ENCODE measurements around the gene RHEX. TPM values are rescaled to one million over a fixed set of nuclear protein-coding genes. Genes with fewer than 3 reads are reported as not detected.

The RHEX gene
- total and polyA plus RNA-seq, 2 of the 13 experiments (the other 11 are each of a cell fraction or from before 2014, with no cell fraction given) = 1.4 to 2.7 TPM

GRCh38 chr1:206109718-206110117 lies 56.7 kb downstream of the RHEX start:
- no peak for FAIRE-seq
- in situ Hi-C loops (cut with HindIII; ENCODE audit: extremely low pct_ligation_motif_present, low pct_unique_long_range_greater_than_20kb) = loop anchor here (5.0 to 10.0 kb wide), 4 partner anchors 82 to 315 kb away; no protein-coding TSS in a partner anchor
- 27% methylated on average over 3 of the region's 4 CpGs for WGBS (ENCODE audit: low lambda C conversion rate)
- no peak overlapping the region for H3K4me3 ChIP-seq (replicated peaks in 1 of 3; ENCODE audit: insufficient read depth in 1 of 3, low read depth in 2 of 3, low read length in 3 of 3)
- no peak overlapping the region for H3K4me2 ChIP-seq (ENCODE audit: low read depth, low read length)
- POLR2A ChIA-PET = no interaction called here
- H3K36me3 ChIP-seq (replicated peaks in 1 of 2; ENCODE audit: control insufficient read depth in 1 of 2, insufficient read depth in 2 of 2, low read length in 2 of 2) = no peaks in the 10 kb centered on the region
- ATAC-seq = no peak
- no peaks in the 10 kb centered on the region for H3K79me2 ChIP-seq (ENCODE audit: insufficient read depth, low read length)
- no TSS peak for BruUV-seq (replicated peaks)
- no peaks in the 10 kb centered on the region for H4K20me1 ChIP-seq (ENCODE audit: insufficient read depth, low read length)
- no peaks in the 10 kb centered on the region; a peak in 1 of 5 replicates for H3K27me3 ChIP-seq (ENCODE audit: control insufficient read depth in 1 of 2, insufficient read depth in 2 of 2, low read length in 2 of 2)
- peaks cover 45% of the 10 kb centered on the region for H3K4me1 ChIP-seq (ENCODE audit: insufficient read depth, low read length)
- no peak overlapping the region for H3K9ac ChIP-seq (ENCODE audit: insufficient read depth, low read depth, low read length)
- CTCF ChIA-PET (ENCODE audit: low intra/inter-chr PET ratio, low total read pairs) = no interaction called here
- no peak overlapping the region for H2AFZ ChIP-seq (ENCODE audit: low read length)
- DNase-seq (ENCODE audit: low spot score) = no peak
- no peak overlapping the region for H3K27ac ChIP-seq (ENCODE audit: extremely low read length, insufficient read depth, low read length)
- intact Hi-C loops (cut with micrococcal nuclease; ENCODE audit: unreplicated experiment) = no loop called here
- H3K9me3 ChIP-seq (ENCODE audit: low read length) = no peaks in the 10 kb centered on the region
- TF ChIP-seq ZC3H13 (CRISPR knock-in tag; IDR thresholded peaks at IDR 0.05) = no peak
- TF ChIP-seq SNAPC2 (CRISPR knock-in tag; IDR thresholded peaks at IDR 0.05) = no peak
- no peak for TF ChIP-seq ATF2 (CRISPR knock-in tag; IDR thresholded peaks at IDR 0.05)
- TF ChIP-seq ZNF512B (CRISPR knock-in tag; IDR thresholded peaks at IDR 0.05; ENCODE audit: borderline replicate concordance) = no peak
- TF ChIP-seq TCF12 (IDR thresholded peaks at IDR 0.05) = no peak
- no peak for TF ChIP-seq TCF12 (CRISPR knock-in tag; IDR thresholded peaks at IDR 0.05)
- no peak for TF ChIP-seq RARA (CRISPR knock-in tag; IDR thresholded peaks at IDR 0.05)
- TF ChIP-seq ZBTB7A (CRISPR knock-in tag; IDR thresholded peaks at IDR 0.05) = no peak
- no peak for TF ChIP-seq ZNF121 (CRISPR knock-in tag; IDR thresholded peaks at IDR 0.05)
- TF ChIP-seq EZH2 (conservative IDR thresholded peaks at IDR 0.05; ENCODE audit: low read depth, low read length) = no peak
- TF ChIP-seq TFDP2 (CRISPR knock-in tag; IDR thresholded peaks at IDR 0.05) = no peak
- TF ChIP-seq ZHX2 (IDR thresholded peaks at IDR 0.05; ENCODE audit: low read depth) = no peak
- TF ChIP-seq ZHX2 (CRISPR knock-in tag; IDR thresholded peaks at IDR 0.05; ENCODE audit: borderline replicate concordance) = no peak
- TF ChIP-seq ONECUT2 (CRISPR knock-in tag; IDR thresholded peaks at IDR 0.05) = no peak

Data from HepG2 (cell line).